GM12878 (cell line): ENCODE results near the gene PPP2R2B. TPM values are rescaled to one million over a fixed set of nuclear protein-coding genes. Genes with fewer than 3 reads are reported as not detected.

Source experiments
- ATAC-seq: fragments of 200-7000 bp; cut with Tn5 transposase; 3 replicates; pipeline ENCODE4 v1.9.1; 2020; ENCODE audit warnings: mild to moderate bottlenecking, moderate library complexity
- BruUV-seq: library from RNA; stranded (reverse); fragments of 400-500 nt; replicated peaks from 2 replicates; lab custom pipeline; 2021; lab: Mats Ljungman, UMichigan
- CTCF ChIA-PET: fragments of 300-600 bp; sonication (Branson Sonifier 250); formaldehyde crosslinking; extraction: SDS; loops from one replicate; lab custom pipeline; 2021; ENCODE audit warnings: inconsistent platforms; lab: Yijun Ruan, JAX
- POLR2A ChIA-PET: fragments of 350-600 bp; formaldehyde crosslinking; extraction: SDS; loops from one replicate; lab custom pipeline; 2021; ENCODE audit warnings: inconsistent platforms; lab: Charles Lee
- RAD21 ChIA-PET: fragments of 300-600 bp; sonication (Branson Sonifier 250); formaldehyde crosslinking; loops from one replicate; lab custom pipeline; 2023; ENCODE audit warnings: antibody characterized with exemption; ENCODE audit not compliant: unreplicated experiment; lab: Charles Lee
- SMC1A ChIA-PET: fragments of 300-600 bp; sonication (Branson Sonifier 250); formaldehyde crosslinking; loops from one replicate; lab custom pipeline; 2023; ENCODE audit not compliant: unreplicated experiment, uncharacterized antibody; lab: Charles Lee
- DNase-seq: peaks from one replicate; pipeline ENCODE4 v3.0.0-alpha.2; 2011; ENCODE audit warnings: low read depth, low spot score
- FAIRE-seq: peaks from 3 replicates; lab custom pipeline; 2011; peaks lifted over from hg19 to GRCh38; lab: Jason Lieb, UNC
- H2AFZ ChIP-seq: 2 replicates; pipeline ENCODE4 v1.6.0; 2011; ENCODE audit warnings: low read depth, low read length, control low read depth; ENCODE audit not compliant: control insufficient read depth
- H3K27ac ChIP-seq: 2 replicates; pipeline ENCODE4 v1.5.1; 2011; ENCODE audit warnings: control low read depth; ENCODE audit not compliant: control insufficient read depth, insufficient read depth
- H3K27me3 ChIP-seq, 2 experiments: replicated peaks in 1 of 2; 2 replicates each; pipeline versions ENCODE4 v1.6.0 to v1.6.1; 2011; ENCODE audit warnings: low read length in 1 of 2; ENCODE audit not compliant: control insufficient read depth in 2 of 2, insufficient read depth in 2 of 2
- H3K36me3 ChIP-seq, 2 experiments: 2 replicates each; pipeline ENCODE4 v1.5.1; 2011; ENCODE audit warnings: low read length in 1 of 2; ENCODE audit not compliant: control insufficient read depth in 2 of 2, insufficient read depth in 2 of 2
- H3K4me1 ChIP-seq: 2 replicates; pipeline ENCODE4 v1.6.1; 2011; ENCODE audit warnings: mild to moderate bottlenecking, low read length, moderate library complexity, mixed read lengths; ENCODE audit not compliant: control insufficient read depth, insufficient read depth
- H3K4me2 ChIP-seq: 2 replicates; pipeline ENCODE4 v1.6.0; 2011; ENCODE audit warnings: control low read depth; ENCODE audit not compliant: control insufficient read depth, insufficient read depth
- H3K4me3 ChIP-seq: fragments of 200-600 bp; sonication (generic); 2 replicates; pipeline ENCODE4 v1.5.1; 2016
- H3K79me2 ChIP-seq: 2 replicates; pipeline ENCODE4 v1.6.0; 2011; ENCODE audit warnings: low read length; ENCODE audit not compliant: control insufficient read depth, insufficient read depth
- H3K9ac ChIP-seq: 2 replicates; pipeline ENCODE4 v1.8.0; 2011; ENCODE audit warnings: low read length, control low read depth, mixed read lengths; ENCODE audit not compliant: control insufficient read depth, insufficient read depth
- H3K9me3 ChIP-seq: replicated peaks from 3 replicates; pipeline ENCODE4 v1.5.1; 2011; ENCODE audit warnings: mild to moderate bottlenecking, low read length; ENCODE audit not compliant: control insufficient read depth, insufficient read depth
- H4K20me1 ChIP-seq: 2 replicates; pipeline ENCODE4 v1.6.0; 2011; ENCODE audit not compliant: control insufficient read depth, insufficient read depth
- CTCF ChIP-seq, 3 experiments: IDR thresholded peaks in 2 of 3; conservative IDR thresholded peaks in 1 of 3; 2 replicates each; pipeline ENCODE4 v1.5.1; 2011; ENCODE audit warnings: low read depth in 3 of 3, low read length in 3 of 3, mild to moderate bottlenecking in 3 of 3, control low read depth in 2 of 3, moderate library complexity in 2 of 3, inconsistent platforms in 1 of 3, mixed read lengths in 1 of 3; ENCODE audit not compliant: control insufficient read depth in 2 of 3, insufficient read depth in 1 of 3; ENCODE audit errors: extremely low read depth in 1 of 3
- GATAD2B ChIP-seq: fragments of 450-650 bp; conservative IDR thresholded peaks from 2 replicates; pipeline ENCODE4 v1.6.1; 2017; ENCODE audit warnings: low read depth, mild to moderate bottlenecking, moderate library complexity
- RAD21 ChIP-seq: IDR thresholded peaks from 2 replicates; pipeline ENCODE4 v1.6.1; 2011; ENCODE audit warnings: mild to moderate bottlenecking, low read depth, low read length, moderate library complexity; ENCODE audit not compliant: insufficient read depth
- SKIL ChIP-seq: fragments of 450-650 bp; IDR thresholded peaks from 2 replicates; pipeline ENCODE4 v1.6.1; 2017; ENCODE audit warnings: mild to moderate bottlenecking, low read depth, inconsistent platforms; ENCODE audit not compliant: poor library complexity, severe bottlenecking
- SMAD1 ChIP-seq: fragments of 450-650 bp; IDR thresholded peaks from 2 replicates; pipeline ENCODE4 v1.6.1; 2018; ENCODE audit warnings: mild to moderate bottlenecking, low read depth; ENCODE audit not compliant: partially characterized antibody
- SMC3 ChIP-seq: IDR thresholded peaks from 2 replicates; pipeline ENCODE4 v1.6.1; 2011; ENCODE audit warnings: low read length, improper control_type of control experiment, borderline replicate concordance
- YBX1 ChIP-seq: fragments of 450-650 bp; IDR thresholded peaks from 2 replicates; pipeline ENCODE4 v1.6.1; 2016; ENCODE audit warnings: antibody characterized with exemption
- YY1 ChIP-seq: IDR thresholded peaks from 2 replicates; pipeline ENCODE4 v1.6.1; 2011; ENCODE audit warnings: low read depth, mild to moderate bottlenecking, low read length
- WGBS: methylation state at CpG from one replicate; pipeline ENCODE4 v1.1.6; 2016; ENCODE audit warnings: low lambda C conversion rate; ENCODE audit not compliant: insufficient replicate concordance, insufficient coverage; ENCODE audit errors: missing lambda C conversion rate; 5-methylcytosine and 5-hydroxymethylcytosine counted together
- in situ Hi-C: fragments of 300-500 bp; cut with MboI; formaldehyde crosslinking; loops from 9 replicates; pipeline ENCODE4 v1.14.3; 2018; ENCODE audit warnings: mixed read lengths
- intact Hi-C: fragments of 100-400 bp; cut with micrococcal nuclease; formaldehyde crosslinking; loops from one replicate; pipeline ENCODE4 v1.14.2; 2022; ENCODE audit not compliant: unreplicated experiment
- polyA plus RNA-seq, 11 experiments: library from polyadenylated mRNA; depleted of rRNA in 4 of 11; unstranded in 6 of 11; stranded (reverse) in 5 of 11; fragments of >200 nt; fragmentation: Nextera tagmentation in 4 of 11; fragmentation: Illumina TruSeq in 1 of 11; extraction: Ambion mirVana in 4 of 11; extraction: Trizol in 1 of 11; gene quantifications; 1 replicate in 1 of 11; 2 replicates in 10 of 11; pipeline versions ENCODE4 v1.2.1 to v1.2.3, GENCODE V29; 2011 to 2016; ENCODE audit warnings: inconsistent platforms in 2 of 11, missing spikeins in 2 of 11, low read depth in 1 of 11
- total RNA-seq, 4 experiments: library from RNA; depleted of rRNA in 3 of 4; stranded (reverse); fragments of >200 nt in 3 of 4; fragmentation: Illumina TruSeq in 1 of 4; extraction: Trizol in 1 of 4; gene quantifications; 2 replicates each; pipeline versions ENCODE4 v1.2.1 to v1.2.3, GENCODE V29; 2013 to 2021

PPP2R2B gene
- total and polyA plus RNA-seq, 10 of the 15 experiments (the other 5 are each of a cell fraction or from before 2014, with no cell fraction given), result not detected

GRCh38 chr5:146565764-146566367 lies 312.7 kb downstream of the PPP2R2B start:
- H3K36me3 ChIP-seq, result no peaks in the 10 kb centered on the region
- BruUV-seq, result no TSS peak
- TF ChIP-seq RAD21 (peak; percentile 54), SMC3 (peak; percentile 54), YBX1 (no peak), YY1 (peak; percentile 95), SMAD1 (no peak), CTCF (IDR thresholded peaks at IDR 0.05 in 2 of 3, conservative IDR thresholded peaks at IDR 0.05 in 1 of 3; ENCODE audit: control insufficient read depth in 2 of 3, extremely low read depth in 1 of 3, insufficient read depth in 1 of 3, low read depth in 3 of 3, low read length in 3 of 3) (peak; percentile 62 to 64 (median 63)), SKIL (no peak), GATAD2B (no peak)
- no peaks in the 10 kb centered on the region; a peak in 1 of 4 replicates for H3K27me3 ChIP-seq
- H3K9me3 ChIP-seq, result no peaks in the 10 kb centered on the region
- no peak for FAIRE-seq
- intact Hi-C loops, result loop anchor here (1.0 kb wide), 1 partner anchor 400 kb away; no protein-coding TSS in a partner anchor
- in situ Hi-C loops, result no loop called here
- POLR2A ChIA-PET, result no interaction called here
- CTCF ChIA-PET, result interaction anchor here (0.8 to 2.6 kb wide), 10 partner anchors 17 to 909 kb away, joined by 3 to 12 read pairs (median 5); no protein-coding TSS in a partner anchor
- H3K4me2 ChIP-seq, result no peak overlapping the region
- H3K79me2 ChIP-seq, result no peaks in the 10 kb centered on the region
- peak; percentile 100 for ATAC-seq
- WGBS, result 12% methylated on average over 7 of the region's 7 CpGs
- no peak overlapping the region for H3K9ac ChIP-seq
- no peak for DNase-seq
- no peaks in the 10 kb centered on the region for H3K4me1 ChIP-seq
- H3K4me3 ChIP-seq, result no peak overlapping the region
- no peak overlapping the region for H3K27ac ChIP-seq
- no peak overlapping the region; the same call in 1 of the 2 replicates for H2AFZ ChIP-seq
- RAD21 ChIA-PET, result interaction anchor here (0.7 to 2.1 kb wide), 2 partner anchors 400 to 623 kb away, joined by 3 to 8 read pairs; no protein-coding TSS in a partner anchor
- H4K20me1 ChIP-seq, result no peaks in the 10 kb centered on the region; the same call in 1 of the 2 replicates
- SMC1A ChIA-PET, result interaction anchor here (0.9 to 2.2 kb wide), 4 partner anchors 400 to 623 kb away, joined by 3 to 9 read pairs (median 4); no protein-coding TSS in a partner anchor
